ENCODE data around the gene OPRM1. TPM values are rescaled to one million over a fixed set of nuclear protein-coding genes. Genes with fewer than 3 reads are reported as not detected.

Gene OPRM1
- total RNA-seq, 1 experiment from 2014 or later: not detected

DNA sequence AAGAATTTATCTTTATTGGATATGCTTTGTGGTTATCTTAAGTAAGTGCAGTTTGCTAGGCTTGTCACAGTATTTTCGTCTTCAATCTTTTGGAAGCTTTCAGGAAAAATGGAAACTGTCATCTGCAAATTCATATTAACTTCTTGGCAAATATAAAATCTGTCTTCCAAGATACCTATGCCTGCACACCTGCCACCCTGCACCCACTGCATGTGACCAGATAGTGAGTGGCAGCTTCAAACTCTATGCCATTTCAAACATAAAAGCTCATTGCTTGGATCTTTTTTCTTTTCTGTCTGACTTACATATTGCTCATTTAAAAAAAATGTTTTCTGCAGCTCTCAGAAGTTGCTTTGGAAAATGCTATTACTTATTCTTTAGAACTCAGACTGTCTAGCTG, 14.1 kb downstream of the OPRM1 start:
- DNase-seq (ENCODE audit: unreplicated experiment): no peak
- intact Hi-C loops (cut with micrococcal nuclease): no loop called here
- H3K27ac Mint-ChIP-seq (ENCODE audit: low read depth, unreplicated experiment): no peak overlapping the region
- no peaks in the 10 kb centered on the region for H3K4me1 Mint-ChIP-seq (ENCODE audit: insufficient read depth, unreplicated experiment)
- no peaks in the 10 kb centered on the region for H3K36me3 Mint-ChIP-seq (ENCODE audit: insufficient read depth, unreplicated experiment)
- POLR2A ChIA-PET: interaction anchor here (0.8 kb wide), 1 partner anchor 10 kb away, joined by 5 read pairs; no protein-coding TSS in a partner anchor
- H3K9me3 Mint-ChIP-seq (ENCODE audit: unreplicated experiment): no peaks in the 10 kb centered on the region
- no peak overlapping the region for H3K4me3 Mint-ChIP-seq (ENCODE audit: unreplicated experiment)
- BruUV-seq (replicated peaks): no TSS peak
- no peaks in the 10 kb centered on the region for H3K27me3 Mint-ChIP-seq (ENCODE audit: insufficient read depth, unreplicated experiment)
- TF ChIP-seq CTCF (IDR thresholded peaks at IDR 0.05; ENCODE audit: unreplicated experiment): no peak
- CTCF ChIA-PET: no interaction called here

DNA sequence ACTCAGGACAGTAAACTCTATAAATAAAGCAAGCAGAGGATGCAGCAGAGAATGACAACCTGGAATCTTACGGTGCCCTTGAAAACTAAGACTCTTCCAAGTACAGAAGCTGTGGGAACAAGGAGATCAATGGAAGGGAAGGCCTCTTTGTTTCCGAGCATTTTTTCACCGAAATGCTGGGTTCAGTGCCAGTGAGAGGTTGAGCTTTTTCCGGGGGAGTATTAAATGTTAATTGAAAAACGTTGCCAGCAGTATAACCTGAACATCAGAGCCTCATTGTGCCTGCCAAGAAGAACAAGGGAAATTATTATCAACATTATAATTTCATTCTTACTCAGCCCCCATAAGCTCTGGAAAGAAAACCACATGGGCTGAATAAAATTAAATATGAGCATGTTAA, 17.5 kb downstream of the OPRM1 start:
- POLR2A ChIA-PET: interaction anchor here (0.9 kb wide), 1 partner anchor 14 kb away, joined by 4 read pairs; no protein-coding TSS in a partner anchor
- no peak for TF ChIP-seq CTCF (IDR thresholded peaks at IDR 0.05; ENCODE audit: unreplicated experiment)
- CTCF ChIA-PET: interaction anchor here (0.6 kb wide), 1 partner anchor 11 kb away, joined by 3 read pairs; no protein-coding TSS in a partner anchor
- Mint-ChIP-seq H3K4me1 (ENCODE audit: insufficient read depth, unreplicated experiment) (no peaks in the 10 kb centered on the region), H3K27ac (ENCODE audit: low read depth, unreplicated experiment) (no peak overlapping the region), H3K27me3 (ENCODE audit: insufficient read depth, unreplicated experiment) (no peaks in the 10 kb centered on the region), H3K36me3 (ENCODE audit: insufficient read depth, unreplicated experiment) (no peaks in the 10 kb centered on the region), H3K9me3 (ENCODE audit: unreplicated experiment) (no peaks in the 10 kb centered on the region), H3K4me3 (ENCODE audit: unreplicated experiment) (no peak overlapping the region)
- BruUV-seq (replicated peaks): no TSS peak
- intact Hi-C loops (cut with micrococcal nuclease): no loop called here
- no peak for DNase-seq (ENCODE audit: unreplicated experiment)

GRCh38 chr6:154057098-154057497, 18.1 kb downstream of the OPRM1 start:
- Mint-ChIP-seq H3K4me3 (ENCODE audit: unreplicated experiment) (no peak overlapping the region), H3K9me3 (ENCODE audit: unreplicated experiment) (no peaks in the 10 kb centered on the region), H3K36me3 (ENCODE audit: insufficient read depth, unreplicated experiment) (no peaks in the 10 kb centered on the region), H3K4me1 (ENCODE audit: insufficient read depth, unreplicated experiment) (no peaks in the 10 kb centered on the region), H3K27ac (ENCODE audit: low read depth, unreplicated experiment) (no peak overlapping the region), H3K27me3 (ENCODE audit: insufficient read depth, unreplicated experiment) (no peaks in the 10 kb centered on the region)
- BruUV-seq (replicated peaks): no TSS peak
- DNase-seq (ENCODE audit: unreplicated experiment): no peak
- TF ChIP-seq CTCF (IDR thresholded peaks at IDR 0.05; ENCODE audit: unreplicated experiment): no peak
- CTCF ChIA-PET: interaction anchor here (0.6 kb wide), 1 partner anchor 11 kb away, joined by 3 read pairs; no protein-coding TSS in a partner anchor
- POLR2A ChIA-PET: no interaction called here
- intact Hi-C loops (cut with micrococcal nuclease): no loop called here

DNA sequence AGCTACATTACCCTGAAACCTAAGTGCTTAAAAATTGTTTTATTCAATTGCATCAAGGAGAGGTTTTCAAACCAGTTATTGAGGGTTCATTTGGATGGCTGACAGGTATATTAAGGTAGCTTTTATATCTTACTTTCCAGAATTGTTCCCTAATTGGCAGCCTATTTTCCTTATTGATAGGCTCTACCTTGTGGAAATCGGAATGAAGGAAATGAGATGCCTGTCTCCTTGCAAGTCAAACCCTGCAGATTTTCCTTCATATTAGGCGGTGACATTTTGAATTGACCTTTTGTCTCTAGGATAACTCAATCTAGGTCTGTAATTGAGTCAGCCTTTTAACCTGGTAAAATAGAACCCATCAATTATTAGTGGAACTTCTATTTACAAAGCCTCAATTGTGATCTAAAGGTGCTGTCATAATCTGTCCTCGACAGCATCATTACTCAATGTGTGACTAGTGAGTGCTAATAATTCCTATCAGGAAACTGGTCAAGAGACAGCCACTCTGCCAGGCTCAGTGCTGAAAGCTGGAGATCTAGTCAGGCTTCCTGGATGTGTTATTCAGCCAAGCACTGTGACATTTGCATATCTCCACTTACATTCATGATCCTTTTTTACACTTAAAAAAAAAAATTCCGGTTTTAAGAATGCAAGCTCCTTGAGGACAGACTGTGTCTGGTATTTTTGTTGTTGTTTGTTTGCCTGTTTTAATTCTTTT, 20.1 kb downstream of the OPRM1 start:
- CTCF ChIA-PET: no interaction called here
- Mint-ChIP-seq H3K9me3 (ENCODE audit: unreplicated experiment) (no peaks in the 10 kb centered on the region), H3K4me1 (ENCODE audit: insufficient read depth, unreplicated experiment) (no peaks in the 10 kb centered on the region), H3K36me3 (ENCODE audit: insufficient read depth, unreplicated experiment) (no peaks in the 10 kb centered on the region), H3K4me3 (ENCODE audit: unreplicated experiment) (no peak overlapping the region), H3K27ac (ENCODE audit: low read depth, unreplicated experiment) (no peak overlapping the region), H3K27me3 (ENCODE audit: insufficient read depth, unreplicated experiment) (no peaks in the 10 kb centered on the region)
- intact Hi-C loops (cut with micrococcal nuclease): no loop called here
- TF ChIP-seq CTCF (IDR thresholded peaks at IDR 0.05; ENCODE audit: unreplicated experiment): no peak
- DNase-seq (ENCODE audit: unreplicated experiment): no peak
- no TSS peak for BruUV-seq (replicated peaks)
- POLR2A ChIA-PET: interaction anchor here (0.6 to 0.7 kb wide), 2 partner anchors 462 to 1059 kb away, joined by 3 read pairs; no protein-coding TSS in a partner anchor
